GM18508 (cell line): Measurements from ENCODE around the gene NANOS2.
"Not testable (repeated sequence)": the region's sequence is repeated elsewhere in the genome, so short reads cannot be mapped to it uniquely, and the experiment has no call there.

ENCODE experiments used
- ATAC-seq: cut with Tn5 transposase; IDR thresholded peaks from one replicate; pipeline ENCODE4 v1.9.1; 2021; ENCODE audit warnings: moderate number of reproducible peaks; ENCODE audit not compliant: insufficient read depth, unreplicated experiment

The NANOS2 gene

DNA sequence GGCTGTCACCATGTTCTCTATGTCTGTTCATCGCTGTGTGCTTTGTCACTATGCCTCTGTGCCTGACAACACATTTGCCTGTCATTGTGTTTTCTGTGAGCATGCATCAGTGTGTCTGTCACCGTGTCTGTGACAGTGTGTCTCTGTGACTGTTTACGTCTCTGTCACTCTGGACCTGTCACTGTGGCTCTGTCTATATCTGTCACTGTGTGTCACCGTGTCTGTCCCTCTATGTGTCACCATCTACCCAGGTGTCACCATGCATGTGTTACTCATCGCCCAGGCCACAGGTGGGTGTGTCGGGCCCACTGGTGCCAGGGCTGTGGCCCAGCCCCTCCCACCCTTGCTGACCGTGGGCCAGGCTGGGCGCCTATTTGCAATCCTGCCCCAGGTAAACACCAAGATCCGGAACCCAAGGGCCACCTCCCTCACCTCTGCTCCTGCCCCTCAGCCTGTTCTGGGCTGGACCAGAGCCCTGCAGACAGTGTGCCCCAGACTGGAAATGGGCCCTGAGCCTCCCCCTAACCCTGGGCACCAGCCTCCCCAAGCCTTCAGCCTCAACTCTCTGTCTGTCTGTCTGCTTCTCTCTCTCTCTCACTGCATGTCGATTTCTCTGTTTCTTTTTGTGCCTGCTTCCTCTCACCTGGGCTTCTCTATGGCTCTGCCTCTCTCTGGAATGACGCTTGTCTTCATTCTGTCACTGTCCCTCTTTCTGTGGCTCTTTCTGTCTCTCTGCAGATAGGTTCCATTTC is 36.4 kb downstream of the NANOS2 start:
- no peak for ATAC-seq

DNA sequence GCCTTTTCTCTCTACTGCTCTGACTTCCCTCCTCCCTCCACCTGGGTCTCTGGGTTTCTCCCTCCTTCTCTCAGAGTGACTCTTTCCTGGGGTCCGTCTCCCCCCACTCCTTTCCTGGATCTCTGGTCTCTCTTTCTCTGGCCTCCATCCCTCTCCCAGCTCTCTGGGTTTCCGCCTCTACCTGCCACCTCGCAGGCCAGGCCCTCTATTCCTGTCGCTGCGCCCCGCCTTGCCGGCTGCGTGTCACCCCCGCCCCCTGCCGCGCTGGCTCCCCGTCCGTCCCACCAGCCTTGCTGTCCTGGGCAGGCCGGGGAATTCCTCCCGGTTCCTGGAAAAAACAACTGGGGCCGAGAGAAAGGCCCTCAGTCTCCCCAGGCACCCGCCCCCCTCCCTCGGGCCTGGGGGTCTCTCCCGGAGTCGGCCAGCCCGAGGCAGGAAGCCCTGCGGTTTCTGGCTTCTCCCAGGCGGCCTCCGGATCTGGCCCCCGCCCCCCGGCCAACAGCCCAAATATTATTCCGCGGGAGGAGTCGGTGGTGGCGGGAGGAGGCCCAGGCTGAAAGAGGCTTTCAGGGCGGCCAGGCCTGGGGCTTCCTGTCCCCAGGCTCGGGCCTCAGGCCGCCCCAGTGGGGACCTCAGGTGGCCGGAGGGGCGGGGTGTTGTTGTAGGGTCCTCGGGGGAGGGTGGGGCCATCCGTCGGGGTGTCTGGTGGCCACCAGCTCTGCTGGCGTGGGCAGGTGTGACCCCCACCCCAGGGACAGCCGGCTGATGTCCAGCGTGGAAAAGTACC is 38.0 kb downstream of the NANOS2 start:
- no peak for ATAC-seq

DNA sequence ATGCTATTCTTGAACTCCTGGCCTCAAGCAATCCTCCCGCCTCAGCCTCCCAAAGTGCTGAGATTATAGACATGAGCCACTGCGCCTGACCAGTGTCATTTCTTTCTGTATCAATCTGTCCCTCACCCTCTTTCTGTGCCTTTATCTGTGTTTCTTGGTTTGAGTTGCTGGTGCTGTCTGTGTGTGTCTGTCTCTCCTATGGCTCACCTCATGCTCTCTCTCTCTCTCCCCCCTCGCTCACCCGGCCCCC is 38.5 kb downstream of the NANOS2 start:
- no peak for ATAC-seq

DNA sequence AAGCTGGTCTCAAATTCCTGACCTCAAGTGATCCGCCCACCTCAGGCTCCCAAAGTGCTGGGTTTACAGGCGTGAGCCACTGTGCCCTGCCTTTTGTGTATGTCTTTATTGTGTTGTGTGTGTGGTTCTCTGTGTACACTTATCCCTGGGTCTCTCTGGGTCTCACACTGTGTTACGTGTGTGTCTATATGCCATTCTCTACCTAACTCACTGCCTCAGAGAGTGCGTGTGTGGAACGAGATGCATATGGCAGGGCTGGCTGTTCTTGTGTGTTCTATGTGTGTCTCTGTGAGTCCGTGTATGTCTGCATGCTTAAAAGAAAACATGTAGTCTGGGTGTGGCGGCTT is 40.0 kb downstream of the NANOS2 start:
- ATAC-seq: no peak

DNA sequence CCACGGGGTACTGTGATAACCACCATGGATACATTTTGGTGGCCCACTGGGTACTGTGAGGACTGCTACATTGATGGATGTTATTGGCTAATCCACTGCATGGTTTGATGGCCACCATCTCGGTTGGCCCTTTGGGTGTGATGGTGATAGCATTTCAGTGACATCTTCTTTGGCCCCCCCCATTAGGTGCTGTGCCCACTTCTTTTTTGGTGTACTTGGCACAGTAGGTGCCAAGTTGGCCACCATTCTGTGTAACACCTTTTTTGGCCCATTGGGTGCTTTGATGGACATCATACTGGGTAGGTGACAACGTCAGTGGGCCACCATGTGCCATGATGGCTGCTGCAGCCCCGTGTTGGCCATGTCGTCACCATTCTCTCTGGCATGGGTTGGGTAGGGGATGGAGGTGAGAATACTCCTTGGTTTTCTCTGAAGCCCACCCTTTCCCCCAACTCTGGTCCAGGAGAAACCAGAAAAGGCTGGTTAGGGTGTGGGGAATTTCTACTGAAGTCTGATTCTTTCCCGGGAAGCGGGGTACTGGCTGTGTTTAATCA is 41.3 kb downstream of the NANOS2 start:
- ATAC-seq: no peak

DNA sequence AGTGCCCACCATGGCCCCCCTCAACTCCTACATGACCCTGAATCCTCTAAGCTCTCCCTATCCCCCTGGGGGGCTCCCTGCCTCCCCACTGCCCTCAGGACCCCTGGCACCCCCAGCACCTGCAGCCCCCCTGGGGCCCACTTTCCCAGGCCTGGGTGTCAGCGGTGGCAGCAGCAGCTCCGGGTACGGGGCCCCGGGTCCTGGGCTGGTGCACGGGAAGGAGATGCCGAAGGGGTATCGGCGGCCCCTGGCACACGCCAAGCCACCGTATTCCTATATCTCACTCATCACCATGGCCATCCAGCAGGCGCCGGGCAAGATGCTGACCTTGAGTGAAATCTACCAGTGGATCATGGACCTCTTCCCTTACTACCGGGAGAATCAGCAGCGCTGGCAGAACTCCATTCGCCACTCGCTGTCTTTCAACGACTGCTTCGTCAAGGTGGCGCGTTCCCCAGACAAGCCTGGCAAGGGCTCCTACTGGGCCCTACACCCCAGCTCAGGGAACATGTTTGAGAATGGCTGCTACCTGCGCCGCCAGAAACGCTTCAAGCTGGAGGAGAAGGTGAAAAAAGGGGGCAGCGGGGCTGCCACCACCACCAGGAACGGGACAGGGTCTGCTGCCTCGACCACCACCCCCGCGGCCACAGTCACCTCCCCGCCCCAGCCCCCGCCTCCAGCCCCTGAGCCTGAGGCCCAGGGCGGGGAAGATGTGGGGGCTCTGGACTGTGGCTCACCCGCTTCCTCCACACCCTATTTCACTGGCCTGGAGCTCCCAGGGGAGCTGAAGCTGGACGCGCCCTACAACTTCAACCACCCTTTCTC is 42.3 kb downstream of the NANOS2 start:
- no peak for ATAC-seq

DNA sequence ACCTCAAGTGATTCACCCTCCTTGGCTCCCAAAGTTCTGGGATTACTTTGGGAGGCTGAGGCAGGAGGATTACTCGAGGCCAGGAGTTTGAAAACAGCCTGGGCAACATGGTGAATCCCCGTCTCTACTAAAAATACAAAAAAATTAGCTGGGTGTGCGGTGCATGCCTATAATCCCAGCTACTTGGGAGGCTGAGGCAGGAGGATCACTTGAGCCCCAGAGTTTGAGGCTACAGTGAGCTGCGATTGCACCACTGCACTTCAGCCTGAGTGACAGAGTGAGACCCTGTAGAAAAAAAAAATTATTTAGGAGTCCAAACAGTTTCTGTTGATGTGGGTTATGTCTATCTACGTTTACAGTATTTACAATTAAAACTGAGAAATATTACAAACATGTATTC is 43.8 kb downstream of the NANOS2 start:
- ATAC-seq: no peak

DNA sequence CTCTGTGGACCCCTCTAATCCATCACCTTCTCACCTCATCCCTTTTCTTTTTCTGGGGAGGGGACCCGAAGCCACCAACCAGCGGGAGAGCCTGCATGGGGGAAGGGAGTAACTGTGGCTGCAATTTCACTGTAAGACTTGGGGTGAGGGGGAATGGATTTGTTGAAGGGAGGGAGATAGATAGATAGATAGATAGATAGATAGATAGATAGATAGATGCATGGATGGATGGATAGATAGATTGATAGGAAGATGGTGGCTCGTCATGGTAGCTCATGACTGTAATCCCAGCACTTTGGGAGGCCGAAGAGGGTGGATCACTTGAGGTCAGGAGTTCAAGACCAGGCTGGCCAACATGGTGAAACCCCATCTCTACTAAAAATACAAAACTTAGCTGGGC is 47.3 kb downstream of the NANOS2 start:
- not testable (repeated sequence) for ATAC-seq

DNA sequence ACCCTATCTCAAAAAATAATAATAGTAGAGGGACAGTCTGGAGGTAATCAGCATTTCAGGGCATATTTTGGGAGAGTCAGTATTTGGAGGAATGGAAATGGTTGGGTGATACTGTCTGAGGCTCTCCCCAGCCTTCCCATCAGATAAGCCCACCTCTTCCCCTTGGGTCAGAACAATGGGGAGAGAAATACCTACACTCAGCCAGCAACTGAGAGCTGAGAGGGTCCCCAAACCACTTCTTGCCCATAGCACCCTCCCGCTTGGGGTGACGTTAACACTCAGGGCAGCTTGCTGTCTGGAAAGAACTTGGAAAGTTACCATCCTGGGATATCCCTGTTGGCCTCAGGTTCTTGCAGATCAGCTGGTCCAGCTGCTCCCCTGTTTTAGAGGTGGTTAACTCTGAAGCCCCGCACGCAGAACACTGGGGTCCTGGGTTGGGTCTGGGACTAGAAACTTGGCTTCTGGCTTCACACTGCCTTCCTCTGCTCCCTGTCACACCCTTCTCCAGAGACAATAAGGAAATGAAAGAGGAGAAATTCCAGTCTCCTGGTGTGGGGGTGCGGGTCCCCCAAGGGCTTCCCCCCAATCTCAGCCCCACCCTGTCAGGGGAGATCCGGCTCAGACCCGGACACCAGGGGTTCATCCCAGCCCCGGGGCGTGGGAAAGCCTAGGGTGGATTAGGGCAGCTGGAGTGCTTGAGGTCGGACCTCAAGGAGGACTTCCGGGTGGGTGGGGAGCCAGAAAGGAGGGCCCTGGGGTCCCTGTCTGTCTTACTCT is 48.0 kb downstream of the NANOS2 start:
- no peak for ATAC-seq

DNA sequence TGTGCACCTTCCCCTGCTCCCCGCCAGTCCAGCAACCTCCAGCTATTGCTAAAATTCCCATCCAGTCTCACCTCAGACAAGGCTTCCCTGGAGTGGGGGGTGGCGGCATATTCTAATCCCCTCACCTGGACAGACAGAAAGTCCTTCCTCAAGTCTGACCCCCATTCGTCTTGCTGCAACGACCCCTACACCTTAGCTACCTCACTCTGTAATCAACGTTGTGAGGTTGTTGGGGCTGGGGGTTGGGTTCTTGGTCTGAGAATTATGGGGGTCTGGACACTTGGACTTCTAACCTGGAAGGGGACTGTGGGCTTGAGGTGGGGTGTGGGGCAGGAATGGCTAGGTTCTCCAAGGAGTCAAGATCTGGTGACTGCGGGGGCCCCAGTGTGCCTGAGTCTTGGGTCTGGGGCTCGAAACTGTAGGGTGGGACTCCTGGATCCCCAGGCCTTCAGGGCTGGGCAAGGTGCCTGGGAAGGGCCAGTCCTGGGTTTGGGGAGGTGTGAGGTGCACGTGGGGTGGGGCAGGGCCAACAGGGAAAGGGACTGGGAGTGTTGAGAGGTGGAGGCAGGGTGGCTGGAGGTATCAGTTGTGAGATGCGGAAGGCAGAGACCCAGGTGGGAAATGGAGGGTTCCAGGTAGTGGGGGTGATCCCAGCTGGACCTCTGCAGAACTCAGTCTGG is 49.2 kb downstream of the NANOS2 start:
- ATAC-seq: no peak

DNA sequence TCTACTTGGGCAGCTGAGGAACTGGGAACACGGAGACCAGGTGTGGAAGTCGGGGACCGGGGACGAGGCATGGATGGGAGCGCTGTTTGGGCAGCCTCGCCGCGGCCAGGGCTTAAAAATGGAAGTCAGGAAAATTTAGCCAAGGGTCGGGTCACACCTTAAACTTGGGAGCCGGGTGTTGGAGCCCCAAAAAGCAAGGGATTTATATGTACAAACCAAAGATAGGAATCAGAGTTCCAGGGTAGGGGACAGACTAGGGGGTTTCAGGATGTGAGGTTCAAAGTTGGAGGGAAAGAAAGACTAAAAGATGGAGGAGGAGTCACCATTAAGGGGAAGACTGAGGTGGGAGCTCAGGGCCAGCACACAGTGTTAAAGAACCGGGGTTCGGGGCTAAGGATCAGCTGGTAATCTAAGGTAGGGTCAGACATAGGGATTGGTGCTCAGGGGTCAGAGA is 49.9 kb downstream of the NANOS2 start:
- no peak for ATAC-seq

DNA sequence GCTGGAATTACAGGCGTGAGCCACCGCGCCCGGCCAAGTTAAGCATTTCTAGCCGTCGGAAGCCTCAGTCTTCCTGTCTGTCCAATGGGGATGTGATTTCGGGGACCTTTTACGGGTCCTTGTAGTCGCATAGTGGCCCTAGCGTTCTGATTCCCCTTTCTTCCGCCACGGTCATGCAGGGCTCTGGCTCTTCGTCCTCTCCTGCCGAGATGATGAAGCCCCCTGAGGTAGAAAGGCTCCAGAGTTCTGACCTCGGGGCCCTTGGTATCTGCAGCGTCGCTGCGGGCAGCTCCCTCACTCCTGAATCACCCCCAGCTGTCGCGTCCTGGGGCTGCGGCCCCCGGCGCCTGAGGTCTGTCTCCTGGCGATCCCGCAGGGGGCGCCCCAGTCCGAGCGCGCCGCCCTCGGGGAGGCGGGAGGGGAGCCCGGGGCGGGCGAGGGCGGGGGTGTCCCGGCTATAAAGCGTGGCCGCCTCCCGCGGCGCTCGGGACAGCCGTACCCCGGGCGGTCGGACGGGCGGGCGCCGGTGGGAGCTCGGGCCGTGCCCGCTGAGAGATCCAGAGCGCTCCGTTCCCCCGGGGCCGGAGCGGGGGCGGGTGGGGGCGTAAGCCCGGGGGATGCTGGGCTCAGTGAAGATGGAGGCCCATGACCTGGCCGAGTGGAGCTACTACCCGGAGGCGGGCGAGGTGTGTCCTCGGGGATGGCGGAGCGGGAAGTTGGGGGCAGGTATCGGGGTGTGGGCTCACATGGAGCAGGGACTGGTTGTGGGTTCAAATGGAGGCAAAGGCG is 50.5 kb downstream of the NANOS2 start, which contains the start of gene FOXA3:
TSS of gene FOXA3 (plus strand) at position 487 of the 789 bp plus-strand sequence. CDS start at position 618, 131 bp downstream.
- no peak for ATAC-seq

DNA sequence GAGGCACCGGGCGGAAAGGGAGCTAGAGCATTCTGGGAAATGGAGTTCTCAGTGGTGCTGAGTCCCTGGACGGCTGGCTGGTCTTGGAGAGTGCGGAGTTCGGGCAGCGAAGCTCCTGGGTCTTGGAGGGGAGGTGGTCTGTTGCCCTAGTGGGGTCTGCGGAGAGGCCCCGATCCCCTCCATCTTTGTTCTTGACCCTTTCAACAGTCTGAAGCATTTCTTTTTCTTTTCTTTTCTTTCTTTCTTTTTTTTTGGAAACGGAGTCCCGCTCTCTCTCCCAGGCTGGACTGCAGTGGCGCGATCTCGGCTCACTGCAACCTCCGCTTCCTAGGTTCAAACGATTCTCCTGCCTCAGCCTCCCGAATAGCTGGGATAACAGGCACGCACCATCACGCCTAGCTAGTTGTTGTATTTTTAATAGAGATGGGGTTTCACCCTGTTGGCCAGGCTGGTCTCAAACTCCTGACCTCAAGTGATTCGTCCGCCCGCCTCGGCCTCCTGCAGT is 51.2 kb downstream of the NANOS2 start:
- ATAC-seq: no peak
